ENCODE data around the gene MYO7B. TPM values are rescaled to one million over a fixed set of nuclear protein-coding genes. Genes with fewer than 3 reads are reported as not detected.

The MYO7B gene
- total RNA-seq, 2 experiments from 2014 or later: 3.3 TPM; not detected in 1

GRCh38 chr2:127515383-127515915, 20.0 kb upstream of the MYO7B start:
- intact Hi-C loops (cut with micrococcal nuclease; ENCODE audit: unreplicated experiment): no loop called here
- no peak overlapping the region for H3K27ac ChIP-seq (ENCODE audit: low read depth, low read length, poor library complexity, severe bottlenecking)
- H3K4me2 ChIP-seq (ENCODE audit: low read length): no peak overlapping the region
- H4K20me1 ChIP-seq (ENCODE audit: insufficient read depth, low read length): 0 out of 2 replicates have a peak, but pooled peaks cover 10% of the 10 kb centered on the region
- ChIA-PET CTCF (ENCODE audit: unreplicated experiment) (no interaction called here), POLR2A (interaction anchor here (0.5 to 1.1 kb wide), 2 partner anchors 11 to 121 kb away, joined by 3 read pairs; partner anchors contain the start of gene IWS1)
- TF ChIP-seq CTCF (conservative IDR thresholded peaks at IDR 0.05; ENCODE audit: low read length) (no peak), EZH2phosphoT487 (IDR thresholded peaks at IDR 0.05; ENCODE audit: borderline replicate concordance, low read depth, low read length) (no peak)
- H3K9me2 ChIP-seq (ENCODE audit: insufficient read depth, low read length): no peaks in the 10 kb centered on the region
- no TSS peak for BruUV-seq (replicated peaks)
- no peak overlapping the region for H2AFZ ChIP-seq (ENCODE audit: low read length)
- peaks cover 98% of the 10 kb centered on the region for H3K36me3 ChIP-seq (ENCODE audit: insufficient read depth, low read length)
- no peaks in the 10 kb centered on the region for H3K4me1 ChIP-seq (ENCODE audit: insufficient read depth, low read length, poor library complexity, severe bottlenecking)
- no peaks in the 10 kb centered on the region for H3K9me3 ChIP-seq (ENCODE audit: low read length)
- H3K79me2 ChIP-seq (ENCODE audit: insufficient read depth, low read depth, low read length): peaks cover 95% of the 10 kb centered on the region
- H3K4me3 ChIP-seq (ENCODE audit: low read depth, low read length, poor library complexity, severe bottlenecking): no peak overlapping the region
- DNase-seq (ENCODE audit: low spot score): no peak

GRCh38 chr2:127516041-127516762, 19.3 kb upstream of the MYO7B start:
- Histone ChIP-seq H3K9me2 (ENCODE audit: insufficient read depth, low read length) (no peaks in the 10 kb centered on the region), H4K20me1 (ENCODE audit: insufficient read depth, low read length) (0 out of 2 replicates have a peak, but pooled peaks cover 7% of the 10 kb centered on the region), H2AFZ (ENCODE audit: low read length) (no peak overlapping the region), H3K4me1 (ENCODE audit: insufficient read depth, low read length, poor library complexity, severe bottlenecking) (no peaks in the 10 kb centered on the region), H3K79me2 (ENCODE audit: insufficient read depth, low read depth, low read length) (peaks cover 93% of the 10 kb centered on the region), H3K4me3 (ENCODE audit: low read depth, low read length, poor library complexity, severe bottlenecking) (no peak overlapping the region), H3K4me2 (ENCODE audit: low read length) (no peak overlapping the region), H3K27ac (ENCODE audit: low read depth, low read length, poor library complexity, severe bottlenecking) (no peak overlapping the region), H3K9me3 (ENCODE audit: low read length) (no peaks in the 10 kb centered on the region), H3K36me3 (ENCODE audit: insufficient read depth, low read length) (peaks cover 98% of the 10 kb centered on the region)
- POLR2A ChIA-PET: interaction anchor here (0.5 to 1.1 kb wide), 2 partner anchors 10 to 121 kb away, joined by 3 read pairs; partner anchors contain the start of gene IWS1
- BruUV-seq (replicated peaks): no TSS peak
- TF ChIP-seq CTCF (conservative IDR thresholded peaks at IDR 0.05; ENCODE audit: low read length) (no peak), EZH2phosphoT487 (IDR thresholded peaks at IDR 0.05; ENCODE audit: borderline replicate concordance, low read depth, low read length) (no peak)
- intact Hi-C loops (cut with micrococcal nuclease; ENCODE audit: unreplicated experiment): no loop called here
- DNase-seq (ENCODE audit: low spot score): no peak
- CTCF ChIA-PET (ENCODE audit: unreplicated experiment): no interaction called here

GRCh38 chr2:127517465-127517864, 18.0 kb upstream of the MYO7B start:
- no peak for DNase-seq (ENCODE audit: low spot score)
- Histone ChIP-seq H3K79me2 (ENCODE audit: insufficient read depth, low read depth, low read length) (peaks cover 93% of the 10 kb centered on the region), H4K20me1 (ENCODE audit: insufficient read depth, low read length) (0 out of 2 replicates have a peak, but pooled peaks cover 9% of the 10 kb centered on the region), H3K4me3 (ENCODE audit: low read depth, low read length, poor library complexity, severe bottlenecking) (no peak overlapping the region), H2AFZ (ENCODE audit: low read length) (no peak overlapping the region), H3K27ac (ENCODE audit: low read depth, low read length, poor library complexity, severe bottlenecking) (no peak overlapping the region), H3K4me1 (ENCODE audit: insufficient read depth, low read length, poor library complexity, severe bottlenecking) (no peaks in the 10 kb centered on the region), H3K9me2 (ENCODE audit: insufficient read depth, low read length) (no peaks in the 10 kb centered on the region), H3K4me2 (ENCODE audit: low read length) (no peak overlapping the region), H3K9me3 (ENCODE audit: low read length) (no peaks in the 10 kb centered on the region), H3K36me3 (ENCODE audit: insufficient read depth, low read length) (peaks cover 98% of the 10 kb centered on the region)
- POLR2A ChIA-PET: interaction anchor here (1.1 kb wide), 1 partner anchor 11 kb away, joined by 3 read pairs; no protein-coding TSS in a partner anchor
- no TSS peak for BruUV-seq (replicated peaks)
- intact Hi-C loops (cut with micrococcal nuclease; ENCODE audit: unreplicated experiment): no loop called here
- TF ChIP-seq CTCF (conservative IDR thresholded peaks at IDR 0.05; ENCODE audit: low read length) (no peak), EZH2phosphoT487 (IDR thresholded peaks at IDR 0.05; ENCODE audit: borderline replicate concordance, low read depth, low read length) (no peak)
- CTCF ChIA-PET (ENCODE audit: unreplicated experiment): no interaction called here
